HCT116 (cell line): Measurements from ENCODE around the gene ALKBH4. TPM values are rescaled to one million over a fixed set of nuclear protein-coding genes. Genes with fewer than 3 reads are reported as not detected.

Experiments used
- ATAC-seq: fragments of 200-7000 bp; cut with Tn5 transposase; 2 replicates; pipeline ENCODE4 v1.9.1; 2020; ENCODE audit warnings: mild to moderate bottlenecking, moderate library complexity
- BruUV-seq: library from RNA; stranded (reverse); fragments of 400-500 nt; replicated peaks from 2 replicates; lab custom pipeline; 2021; lab: Mats Ljungman, UMichigan
- CTCF ChIA-PET: fragments of 300-600 bp; sonication (Branson Sonifier 250); formaldehyde crosslinking; loops from one replicate; lab custom pipeline; 2021; ENCODE audit warnings: antibody characterized with exemption; lab: Charles Lee
- POLR2A ChIA-PET: fragments of 300-600, 350-600 bp; sonication (Branson Sonifier 250); formaldehyde crosslinking; loops from one replicate; lab custom pipeline; 2021; ENCODE audit warnings: antibody characterized with exemption; lab: Charles Lee
- RAD21 ChIA-PET, 2 experiments: fragments of 300-600 bp; sonication (Branson Sonifier 250); formaldehyde crosslinking; loops; one replicate each; lab custom pipeline; 2023; ENCODE audit warnings: low total read pairs in 2 of 2; ENCODE audit not compliant: uncharacterized antibody in 2 of 2, unreplicated experiment in 2 of 2, low non-redundant PET in 1 of 2; lab: Charles Lee
- DNase-seq: peaks from one replicate; pipeline ENCODE4 v3.0.0-alpha.2; 2010; ENCODE audit warnings: low read depth, low spot score
- H2AFZ ChIP-seq: fragments of 200-600 bp; shearing (Covaris generic), sonication (generic); 2 replicates; pipeline ENCODE4 v1.6.1; 2017; ENCODE audit warnings: low read depth, mixed run types, mixed read lengths, antibody characterized with exemption, low read length; ENCODE audit not compliant: poor library complexity, severe bottlenecking
- H3K27ac ChIP-seq: 2 replicates; pipeline ENCODE4 v1.5.1; 2012; ENCODE audit warnings: low read depth, low read length
- H3K27me3 ChIP-seq: fragments of 200-600 bp; sonication (generic); 2 replicates; pipeline ENCODE4 v1.6.1; 2016; ENCODE audit warnings: mixed run types, low read length, mixed read lengths; ENCODE audit not compliant: insufficient read depth
- H3K36me3 ChIP-seq, 2 experiments: fragments of 200-500 bp in 1 of 2; fragments of 200-600 bp in 1 of 2; sonication (Bioruptor generic) in 1 of 2; sonication (generic) in 1 of 2; 2 replicates each; pipeline versions ENCODE4 v1.5.1 to v1.6.1; 2014 to 2016; ENCODE audit warnings: low read length in 2 of 2, inconsistent platforms in 1 of 2, mixed read lengths in 1 of 2, mixed run types in 1 of 2; ENCODE audit not compliant: insufficient read depth in 2 of 2, control insufficient read depth in 1 of 2
- H3K4me1 ChIP-seq, 2 experiments: fragments of 200-600 bp in 1 of 2; sonication (generic) in 1 of 2; 2 replicates each; pipeline versions ENCODE4 v1.5.1 to v1.6.1; 2012 to 2017; ENCODE audit warnings: low read length in 2 of 2, inconsistent platforms in 1 of 2, mild to moderate bottlenecking in 1 of 2, mixed read lengths in 1 of 2, mixed run types in 1 of 2, moderate library complexity in 1 of 2; ENCODE audit not compliant: insufficient read depth in 2 of 2, control insufficient read depth in 1 of 2
- H3K4me2 ChIP-seq: fragments of 200-600 bp; sonication (generic); 2 replicates; pipeline ENCODE4 v1.6.1; 2017; ENCODE audit warnings: mixed run types, low read length, mixed read lengths
- H3K4me3 ChIP-seq, 2 experiments: fragments of 200-600 bp in 1 of 2; sonication (generic) in 1 of 2; replicated peaks in 1 of 2; 2 replicates each; pipeline ENCODE4 v1.5.1; 2011 to 2016; ENCODE audit warnings: low read length in 2 of 2, control low read depth in 1 of 2, low read depth in 1 of 2, mild to moderate bottlenecking in 1 of 2, mixed read lengths in 1 of 2, mixed run types in 1 of 2
- H3K79me2 ChIP-seq: fragments of 200-600 bp; sonication (generic); 2 replicates; pipeline ENCODE4 v1.6.1; 2017; ENCODE audit warnings: mild to moderate bottlenecking, mixed run types, low read length, moderate library complexity, mixed read lengths; ENCODE audit not compliant: insufficient read depth
- H3K9ac ChIP-seq: fragments of 200-600 bp; sonication (generic); 2 replicates; pipeline ENCODE4 v1.6.1; 2016; ENCODE audit warnings: low read length, mixed read lengths
- H3K9me2 ChIP-seq: fragments of 200-600 bp; sonication (generic), shearing (Covaris generic); 2 replicates; pipeline ENCODE4 v1.6.1; 2017; ENCODE audit warnings: mixed run types, mild to moderate bottlenecking, moderate library complexity; ENCODE audit not compliant: insufficient read depth
- H3K9me3 ChIP-seq, 2 experiments: fragments of 200-500 bp in 1 of 2; fragments of 200-600 bp in 1 of 2; sonication (Bioruptor generic) in 1 of 2; sonication (generic) in 1 of 2; 2 replicates each; pipeline ENCODE4 v1.6.1; 2014 to 2017; ENCODE audit warnings: low read length in 2 of 2, mixed read lengths in 2 of 2, inconsistent platforms in 1 of 2, low read depth in 1 of 2, mild to moderate bottlenecking in 1 of 2, mixed run types in 1 of 2, moderate library complexity in 1 of 2; ENCODE audit not compliant: control insufficient read depth in 1 of 2, insufficient read depth in 1 of 2
- H4K20me1 ChIP-seq: fragments of 200-600 bp; sonication (generic), shearing (Covaris generic); 2 replicates; pipeline ENCODE4 v1.6.1; 2017; ENCODE audit warnings: mixed run types, mild to moderate bottlenecking, moderate library complexity; ENCODE audit not compliant: insufficient read depth
- CBX3 ChIP-seq: IDR thresholded peaks from 2 replicates; pipeline ENCODE4 v1.6.1; 2012; ENCODE audit warnings: low read depth
- CEBPB ChIP-seq: IDR thresholded peaks from 2 replicates; pipeline ENCODE4 v1.6.1; 2012; ENCODE audit warnings: low read depth
- CTCF ChIP-seq, 3 experiments: fragments of 200-600 bp in 1 of 3; sonication (generic) in 1 of 3; IDR thresholded peaks in 2 of 3; conservative IDR thresholded peaks in 1 of 3; 2 replicates each; pipeline ENCODE4 v1.5.1; 2012 to 2017; ENCODE audit warnings: low read depth in 2 of 3, low read length in 2 of 3, antibody characterized with exemption in 1 of 3, borderline replicate concordance in 1 of 3, control low read depth in 1 of 3, mild to moderate bottlenecking in 1 of 3, mixed read lengths in 1 of 3, mixed run types in 1 of 3, moderate library complexity in 1 of 3; ENCODE audit not compliant: insufficient read depth in 1 of 3
- EGR1 ChIP-seq: IDR thresholded peaks from 2 replicates; pipeline ENCODE4 v1.6.1; 2012; ENCODE audit warnings: low read depth
- ELF1 ChIP-seq: IDR thresholded peaks from 2 replicates; pipeline ENCODE4 v1.6.1; 2012; ENCODE audit warnings: low read depth, borderline replicate concordance
- EZH2 ChIP-seq: fragments of 200-600 bp; sonication (generic); IDR thresholded peaks from 2 replicates; pipeline ENCODE4 v1.6.1; 2017; ENCODE audit warnings: antibody characterized with exemption, mixed run types
- EZH2phosphoT487 ChIP-seq: fragments of 200-600 bp; IDR thresholded peaks from 2 replicates; pipeline ENCODE4 v1.6.1; 2018; ENCODE audit warnings: antibody characterized with exemption, borderline replicate concordance
- FOSL1 ChIP-seq: IDR thresholded peaks from 2 replicates; pipeline ENCODE4 v1.6.1; 2012; ENCODE audit warnings: low read depth
- JUND ChIP-seq: IDR thresholded peaks from 2 replicates; pipeline ENCODE4 v1.6.1; 2012
- MAX ChIP-seq: IDR thresholded peaks from 2 replicates; pipeline ENCODE4 v1.6.1; 2012
- POLR2A ChIP-seq: IDR thresholded peaks from 2 replicates; pipeline ENCODE4 v1.7.0; 2011; ENCODE audit warnings: borderline replicate concordance; ENCODE audit not compliant: insufficient read depth, insufficient read length; ENCODE audit errors: extremely low read depth
- POLR2AphosphoS5 ChIP-seq: IDR thresholded peaks from 2 replicates; pipeline ENCODE4 v1.6.1; 2011; ENCODE audit warnings: mild to moderate bottlenecking, low read depth, low read length, moderate library complexity
- RAD21 ChIP-seq: IDR thresholded peaks from 2 replicates; pipeline ENCODE4 v1.6.1; 2012; ENCODE audit warnings: low read depth, mild to moderate bottlenecking
- REST ChIP-seq: IDR thresholded peaks from 2 replicates; pipeline ENCODE4 v1.6.1; 2012; ENCODE audit warnings: low read depth
- SRF ChIP-seq: IDR thresholded peaks from 2 replicates; pipeline ENCODE4 v1.6.1; 2012; ENCODE audit warnings: low read depth
- TCF7L2 ChIP-seq: IDR thresholded peaks from 2 replicates; pipeline ENCODE4 v1.7.0; 2011; ENCODE audit warnings: borderline replicate concordance, inconsistent platforms; ENCODE audit not compliant: insufficient read depth, insufficient read length; ENCODE audit errors: extremely low read depth
- YY1 ChIP-seq: IDR thresholded peaks from 2 replicates; pipeline ENCODE4 v1.6.1; 2011; ENCODE audit warnings: low read length, low read depth, moderate library complexity, mild to moderate bottlenecking; ENCODE audit not compliant: insufficient replicate concordance; ENCODE audit errors: extremely low read depth
- ZBTB33 ChIP-seq: IDR thresholded peaks from 2 replicates; pipeline ENCODE4 v1.6.1; 2011; ENCODE audit warnings: mild to moderate bottlenecking, low read length, moderate library complexity; ENCODE audit not compliant: insufficient replicate concordance; ENCODE audit errors: extremely low read depth
- ZFX ChIP-seq: fragments of 450-650 bp; IDR thresholded peaks from 2 replicates; pipeline ENCODE4 v1.6.1; 2017
- ZNF274 ChIP-seq: fragments of 200-500 bp; sonication (Bioruptor generic); IDR thresholded peaks from 2 replicates; pipeline ENCODE4 v1.6.1; 2014; ENCODE audit warnings: mild to moderate bottlenecking, low read depth, low read length, inconsistent platforms
- intact Hi-C: fragments of 100-400 bp; cut with micrococcal nuclease; formaldehyde crosslinking; loops from 2 replicates; pipeline ENCODE4 v1.10.0; 2022
- total RNA-seq: library from RNA; stranded (reverse); gene quantifications from one replicate; pipeline ENCODE4 v1.2.1, GENCODE V29; 2021; ENCODE audit not compliant: unreplicated experiment

The ALKBH4 gene
- total RNA-seq, 1 experiment from 2014 or later: 14.9 TPM

GRCh38 chr7:102424787-102425218, 39.9 kb downstream of the ALKBH4 start (continued):
- no peak for TF ChIP-seq CTCF (IDR thresholded peaks at IDR 0.05 in 2 of 3, conservative IDR thresholded peaks at IDR 0.05 in 1 of 3; ENCODE audit: borderline replicate concordance in 1 of 3, insufficient read depth in 1 of 3, low read depth in 2 of 3, low read length in 2 of 3)
- TF ChIP-seq, all 23 proteins: peak for 0

- CTCF ChIA-PET: no interaction called here
- no TSS peak for BruUV-seq
Observed at GRCh38 chr7:102424129-102424551, 40.5 kb downstream of the ALKBH4 start.

More at GRCh38 chr7:102424129-102424551, 40.5 kb downstream of the ALKBH4 start:
- Histone ChIP-seq H3K27ac (no peak overlapping the region), H3K4me1 (peaks cover 9 to 26% of the 10 kb centered on the region in 2 experiments), H2AFZ (no peak overlapping the region), H3K27me3 (no peaks in the 10 kb centered on the region), H3K9ac (no peak overlapping the region), H3K9me2 (no peaks in the 10 kb centered on the region), H3K4me3 (no peak overlapping the region), H3K9me3 (no peaks in the 10 kb centered on the region)
- intact Hi-C loops: no loop called here
- no peak for ATAC-seq
- TF ChIP-seq POLR2A: no peak
- no peak for TF ChIP-seq MAX
- TF ChIP-seq TCF7L2: no peak
- TF ChIP-seq YY1: no peak
- TF ChIP-seq EZH2: no peak
- no peak for TF ChIP-seq REST
- TF ChIP-seq FOSL1: no peak
- TF ChIP-seq ZFX: no peak
- TF ChIP-seq CBX3: no peak
- TF ChIP-seq RAD21: no peak
- TF ChIP-seq SRF: no peak
- no peak for TF ChIP-seq ZNF274
- no peak for TF ChIP-seq ZBTB33
- TF ChIP-seq ELF1: no peak
- no peak for TF ChIP-seq CEBPB
- TF ChIP-seq JUND: no peak
- no peak for TF ChIP-seq EZH2phosphoT487
- no peak for TF ChIP-seq EGR1
- no peak for TF ChIP-seq POLR2AphosphoS5
- TF ChIP-seq, all 23 proteins: peak for 0
- ChIA-PET RAD21 (no interaction called here), POLR2A (no interaction called here)
- H4K20me1 ChIP-seq: no peaks in the 10 kb centered on the region
- H3K4me2 ChIP-seq: no peak overlapping the region
- peaks cover 18 to 19% of the 10 kb centered on the region in 2 experiments; a peak in 3 of 4 replicates for H3K36me3 ChIP-seq
- no peaks in the 10 kb centered on the region for H3K79me2 ChIP-seq
- no peak for DNase-seq
